Measurements from ENCODE around the gene KCNK3. TPM values are rescaled to one million over a fixed set of nuclear protein-coding genes. Genes with fewer than 3 reads are reported as not detected.

Gene KCNK3
- total and polyA plus RNA-seq, 10 of the 15 experiments (the other 5 are each of a cell fraction or from before 2014, with no cell fraction given): 0.13 TPM; not detected in 9

DNA sequence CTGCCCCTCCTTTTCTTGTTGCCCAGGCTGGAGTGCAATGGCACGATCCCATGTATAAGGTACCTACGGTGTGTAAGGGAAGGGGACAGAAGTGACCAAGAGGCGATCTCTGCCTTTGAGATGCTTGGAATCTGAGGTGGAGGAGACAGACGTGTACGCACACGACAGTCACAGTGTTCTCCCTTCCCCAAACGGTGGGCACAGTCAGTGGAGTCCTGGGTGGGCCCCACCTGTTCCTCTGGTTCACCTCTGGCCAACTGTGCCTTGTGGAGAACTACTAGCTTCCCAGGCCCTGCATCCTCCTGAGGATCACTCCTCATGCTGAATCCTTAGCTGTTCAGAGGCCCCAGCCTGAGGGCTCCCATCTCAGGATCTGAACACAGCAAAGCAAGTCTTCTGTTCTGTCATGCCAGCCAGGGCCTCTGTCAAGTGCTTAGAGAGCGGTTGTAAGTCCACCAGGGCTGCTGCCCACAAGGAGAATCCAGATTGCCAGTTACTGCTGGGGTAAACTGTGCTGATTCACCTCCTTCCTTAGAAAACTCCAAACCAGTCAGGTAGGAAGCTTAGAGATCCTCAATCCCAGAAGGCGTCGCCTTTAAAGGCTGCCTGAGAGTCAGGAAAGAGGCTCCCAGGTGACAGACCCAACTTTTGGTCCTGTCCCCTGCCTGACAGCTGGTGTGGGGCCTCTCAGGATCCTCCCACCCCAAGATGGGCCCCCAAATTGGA lies 73.1 kb downstream of the KCNK3 start:
- no peak overlapping the region for H2AFZ ChIP-seq (ENCODE audit: control insufficient read depth, low read depth, low read length)
- CTCF ChIA-PET: interaction anchor here (0.6 kb wide), 1 partner anchor 9 kb away, joined by 3 read pairs; no protein-coding TSS in a partner anchor
- DNase-seq (ENCODE audit: low read depth, low spot score) (no peak), ATAC-seq (no peak), FAIRE-seq (no peak)
- H4K20me1 ChIP-seq (ENCODE audit: control insufficient read depth, insufficient read depth): no peaks in the 10 kb centered on the region
- no peaks in the 10 kb centered on the region for H3K9me3 ChIP-seq (replicated peaks; ENCODE audit: control insufficient read depth, insufficient read depth, low read length)
- peak overlapping the region; percentile 89; the same call in 1 of the 2 replicates for H3K4me3 ChIP-seq
- no peaks in the 10 kb centered on the region; a peak in 2 of 4 replicates for H3K36me3 ChIP-seq (ENCODE audit: control insufficient read depth in 2 of 2, insufficient read depth in 2 of 2, low read length in 1 of 2)
- 87% methylated on average over 10 of the region's 10 CpGs for WGBS (ENCODE audit: insufficient coverage, insufficient replicate concordance, low lambda C conversion rate, missing lambda C conversion rate)
- TF ChIP-seq RFX5 (IDR thresholded peaks at IDR 0.05; ENCODE audit: low read depth, low read length) (no peak), KLF5 (IDR thresholded peaks at IDR 0.05; ENCODE audit: partially characterized antibody) (no peak), FOS (IDR thresholded peaks at IDR 0.05; ENCODE audit: borderline replicate concordance, extremely low read depth, insufficient read length) (no peak), CBFB (IDR thresholded peaks at IDR 0.05; ENCODE audit: low read depth) (no peak), ZNF384 (IDR thresholded peaks at IDR 0.05; ENCODE audit: borderline replicate concordance, low read depth, low read length) (no peak), RAD21 (IDR thresholded peaks at IDR 0.05; ENCODE audit: insufficient read depth, low read depth, low read length) (no peak), STAT1 (conservative IDR thresholded peaks at IDR 0.05) (no peak), EGR1 (IDR thresholded peaks at IDR 0.05; ENCODE audit: borderline replicate concordance in 1 of 2, low read depth in 2 of 2, low read length in 2 of 2) (no peak), SMARCA5 (IDR thresholded peaks at IDR 0.05) (no peak), IKZF1 (conservative IDR thresholded peaks at IDR 0.05) (no peak), SP1 (IDR thresholded peaks at IDR 0.05; ENCODE audit: low read depth, low read length) (no peak), POU2F2 (IDR thresholded peaks at IDR 0.05; ENCODE audit: borderline replicate concordance, low read depth, low read length) (no peak), CEBPB (IDR thresholded peaks at IDR 0.05; ENCODE audit: borderline replicate concordance in 1 of 2, low read depth in 2 of 2, low read length in 2 of 2) (no peak), STAT3 (IDR thresholded peaks at IDR 0.05; ENCODE audit: low read depth, low read length) (no peak)
- TF ChIP-seq, protein P1, sequence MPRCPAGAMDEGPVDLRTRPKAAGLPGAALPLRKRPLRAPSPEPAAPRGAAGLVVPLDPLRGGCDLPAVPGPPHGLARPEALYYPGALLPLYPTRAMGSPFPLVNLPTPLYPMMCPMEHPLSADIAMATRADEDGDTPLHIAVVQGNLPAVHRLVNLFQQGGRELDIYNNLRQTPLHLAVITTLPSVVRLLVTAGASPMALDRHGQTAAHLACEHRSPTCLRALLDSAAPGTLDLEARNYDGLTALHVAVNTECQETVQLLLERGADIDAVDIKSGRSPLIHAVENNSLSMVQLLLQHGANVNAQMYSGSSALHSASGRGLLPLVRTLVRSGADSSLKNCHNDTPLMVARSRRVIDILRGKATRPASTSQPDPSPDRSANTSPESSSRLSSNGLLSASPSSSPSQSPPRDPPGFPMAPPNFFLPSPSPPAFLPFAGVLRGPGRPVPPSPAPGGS (IDR thresholded peaks at IDR 0.05; ENCODE audit: borderline replicate concordance, insufficient read depth, low read depth, low read length, poor library complexity, severe bottlenecking): no peak
- peak overlapping the region; percentile 79 for H3K4me2 ChIP-seq (ENCODE audit: control insufficient read depth, insufficient read depth)
- BruUV-seq (replicated peaks): no TSS peak
- peaks cover 14% of the 10 kb centered on the region; the same call in 1 of the 2 replicates for H3K4me1 ChIP-seq (ENCODE audit: control insufficient read depth, insufficient read depth, low read length)
- peaks cover 44% of the 10 kb centered on the region for H3K79me2 ChIP-seq (ENCODE audit: control insufficient read depth, insufficient read depth, low read length)
- RAD21 ChIA-PET (ENCODE audit: unreplicated experiment): no interaction called here
- intact Hi-C loops (cut with micrococcal nuclease; ENCODE audit: unreplicated experiment) (no loop called here), in situ Hi-C loops (cut with MboI) (no loop called here)
- POLR2A ChIA-PET: no interaction called here
- H3K9ac ChIP-seq (ENCODE audit: control insufficient read depth, insufficient read depth, low read length): peak overlapping the region; percentile 76; the same call in 1 of the 2 replicates
- SMC1A ChIA-PET (ENCODE audit: uncharacterized antibody, unreplicated experiment): interaction anchor here (3.0 kb wide), 1 partner anchor 9 kb away, joined by 7 read pairs; no protein-coding TSS in a partner anchor
- peak overlapping the region; percentile 37; the same call in 1 of the 2 replicates for H3K27ac ChIP-seq (ENCODE audit: control insufficient read depth, insufficient read depth)
- H3K27me3 ChIP-seq (replicated peaks in 1 of 2; ENCODE audit: control insufficient read depth in 2 of 2, insufficient read depth in 2 of 2, low read length in 1 of 2): no peaks in the 10 kb centered on the region
